Fibroblast of lung (primary cell): ENCODE data around the gene TSGA10.

Experiments used
- EZH2 ChIP-seq: IDR thresholded peaks from 2 replicates; pipeline ENCODE4 v1.5.1; 2012; ENCODE audit warnings: low read length, control low read depth, mild to moderate bottlenecking; ENCODE audit errors: missing control alignments
- TF ChIP-seq, protein P1 (sequence below), 2 donors: IDR thresholded peaks in 1 of 2; conservative IDR thresholded peaks in 1 of 2; 1 replicate in 1 of 2; 2 replicates in 1 of 2; pipeline ENCODE4 v1.5.1; 2011 to 2012; ENCODE audit warnings: low read length in 2 of 2, control low read depth in 1 of 2, inconsistent platforms in 1 of 2, low read depth in 1 of 2, mild to moderate bottlenecking in 1 of 2

GRCh38 chr2:99150706-99151105, 4.0 kb downstream of the TSGA10 start:
- TF ChIP-seq, protein P1, sequence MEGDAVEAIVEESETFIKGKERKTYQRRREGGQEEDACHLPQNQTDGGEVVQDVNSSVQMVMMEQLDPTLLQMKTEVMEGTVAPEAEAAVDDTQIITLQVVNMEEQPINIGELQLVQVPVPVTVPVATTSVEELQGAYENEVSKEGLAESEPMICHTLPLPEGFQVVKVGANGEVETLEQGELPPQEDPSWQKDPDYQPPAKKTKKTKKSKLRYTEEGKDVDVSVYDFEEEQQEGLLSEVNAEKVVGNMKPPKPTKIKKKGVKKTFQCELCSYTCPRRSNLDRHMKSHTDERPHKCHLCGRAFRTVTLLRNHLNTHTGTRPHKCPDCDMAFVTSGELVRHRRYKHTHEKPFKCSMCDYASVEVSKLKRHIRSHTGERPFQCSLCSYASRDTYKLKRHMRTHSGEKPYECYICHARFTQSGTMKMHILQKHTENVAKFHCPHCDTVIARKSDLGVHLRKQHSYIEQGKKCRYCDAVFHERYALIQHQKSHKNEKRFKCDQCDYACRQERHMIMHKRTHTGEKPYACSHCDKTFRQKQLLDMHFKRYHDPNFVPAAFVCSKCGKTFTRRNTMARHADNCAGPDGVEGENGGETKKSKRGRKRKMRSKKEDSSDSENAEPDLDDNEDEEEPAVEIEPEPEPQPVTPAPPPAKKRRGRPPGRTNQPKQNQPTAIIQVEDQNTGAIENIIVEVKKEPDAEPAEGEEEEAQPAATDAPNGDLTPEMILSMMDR (conservative IDR thresholded peaks at IDR 0.05 in 1 of 2, IDR thresholded peaks at IDR 0.05 in 1 of 2; ENCODE audit: low read depth in 1 of 2, low read length in 2 of 2), result no peak
- TF ChIP-seq EZH2, result no peak
